GM18861 (cell line): ENCODE results near the gene APBA2.
"Not testable (repeated sequence)": the region's sequence is repeated elsewhere in the genome, so short reads cannot be mapped to it uniquely, and the experiment has no call there.

Source experiments
- ATAC-seq: cut with Tn5 transposase; IDR thresholded peaks from one replicate; pipeline ENCODE4 v1.9.1; 2021; ENCODE audit not compliant: unreplicated experiment

Gene APBA2

DNA sequence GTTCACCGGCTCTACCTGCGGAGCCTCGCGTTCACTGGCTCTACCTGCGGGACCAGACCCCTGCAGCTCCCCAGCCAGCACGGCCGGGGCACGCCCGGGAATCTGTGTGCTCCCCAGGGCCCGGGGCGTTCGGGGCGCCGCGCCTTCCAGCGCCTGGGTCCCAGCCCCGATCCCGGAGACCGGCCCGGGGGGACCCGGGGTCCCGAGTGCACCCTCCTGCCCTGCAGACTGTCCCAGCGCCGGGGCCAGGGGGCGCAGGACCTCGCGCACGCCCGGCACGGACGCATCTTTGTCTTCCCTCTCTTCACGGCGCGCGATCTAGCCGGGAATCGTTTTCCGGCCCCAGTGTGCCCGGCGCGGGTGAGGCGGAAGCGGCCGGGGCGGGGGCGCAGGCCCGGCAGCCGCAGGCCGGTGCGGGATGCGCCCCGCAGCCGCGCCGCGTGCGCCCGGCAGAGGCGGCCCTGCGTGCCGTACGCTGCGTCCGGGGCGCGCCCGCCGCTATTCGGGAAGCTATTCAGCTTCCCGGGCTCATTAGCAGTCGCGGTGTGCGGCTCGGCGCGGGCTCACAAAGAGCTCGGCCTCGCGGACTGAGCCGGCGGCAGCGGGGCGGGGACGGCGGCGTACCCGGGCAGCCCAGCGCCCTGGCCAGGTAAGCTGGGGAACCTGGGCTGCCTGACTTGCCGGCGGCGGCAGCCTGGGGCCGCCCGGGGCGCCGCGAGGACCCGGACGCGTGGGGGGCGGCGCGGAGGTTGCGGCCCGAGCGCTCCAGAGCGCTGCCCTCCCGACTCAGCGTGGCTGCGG is at the start of gene APBA2:
Gene APBA2 (plus strand): TSS at position 345 of the 801 bp plus-strand sequence. CDS start 167,911 bp downstream, outside the sequence.
- no peak for ATAC-seq

- not testable (repeated sequence) for ATAC-seq
Measured at GRCh38 chr15:28840285-28840684, 45.5 kb upstream of the APBA2 start.

DNA sequence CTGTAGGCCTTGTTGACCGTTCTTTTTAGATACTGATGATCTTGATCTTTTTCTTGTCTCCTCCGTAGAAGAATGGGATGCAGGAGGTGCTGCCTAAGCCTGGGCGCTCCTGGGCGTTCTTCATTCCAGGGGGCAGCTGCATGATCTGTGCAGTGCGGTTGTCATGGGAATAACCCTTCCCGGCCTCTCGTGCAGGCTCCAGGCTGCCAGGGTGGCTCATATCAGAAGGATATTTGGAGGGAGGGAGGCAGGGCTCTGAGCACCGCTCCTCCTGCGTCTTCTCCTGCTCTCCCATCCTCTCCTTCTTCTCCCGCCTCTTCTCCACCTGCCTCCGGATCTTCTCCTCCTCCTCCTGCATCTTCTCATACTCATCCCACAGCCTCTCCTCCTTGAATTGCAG is 43.6 kb upstream of the APBA2 start:
- not testable (repeated sequence) for ATAC-seq

- ATAC-seq: not testable (repeated sequence)
Measured at GRCh38 chr15:28843520-28843919, 42.3 kb upstream of the APBA2 start.

GRCh38 chr15:28844147-28844546 is 41.6 kb upstream of the APBA2 start:
- not testable (repeated sequence) for ATAC-seq

GRCh38 chr15:28847247-28847646 is 38.5 kb upstream of the APBA2 start:
- ATAC-seq: not testable (repeated sequence)

GRCh38 chr15:28847959-28848358 is 37.8 kb upstream of the APBA2 start:
- not testable (repeated sequence) for ATAC-seq

- ATAC-seq: not testable (repeated sequence)
Measured at GRCh38 chr15:28848521-28848920, 37.3 kb upstream of the APBA2 start, which contains the start of gene GOLGA6L7. TSS of gene GOLGA6L7 (minus strand) at chr15:28848644. CDS start at chr15:28848549, 95 bp downstream.

GRCh38 chr15:28849271-28849670 is 36.5 kb upstream of the APBA2 start:
- ATAC-seq: not testable (repeated sequence)

GRCh38 chr15:28849766-28850165 is 36.0 kb upstream of the APBA2 start:
- not testable (repeated sequence) for ATAC-seq

- not testable (repeated sequence) for ATAC-seq
Measured at GRCh38 chr15:28853654-28854053, 32.1 kb upstream of the APBA2 start.

DNA sequence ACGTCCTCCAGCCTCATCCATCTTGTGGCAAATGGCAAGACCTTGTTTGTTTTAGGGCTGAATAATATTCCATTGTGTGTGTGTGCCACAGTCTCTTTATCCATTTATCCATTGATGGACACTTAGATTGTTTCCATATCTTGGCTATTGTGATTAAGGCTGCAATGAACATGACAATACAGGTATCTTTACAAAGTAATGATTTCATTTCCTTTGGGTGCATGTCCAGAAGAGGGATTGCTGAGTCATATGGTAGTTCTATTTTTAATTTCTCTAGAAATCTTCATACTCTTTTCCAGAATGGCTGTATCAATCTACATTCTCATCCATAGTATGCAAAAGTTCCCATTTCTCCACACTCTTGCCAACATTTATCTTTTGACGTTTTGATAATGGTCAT is 31.2 kb upstream of the APBA2 start:
- not testable (repeated sequence) for ATAC-seq

DNA sequence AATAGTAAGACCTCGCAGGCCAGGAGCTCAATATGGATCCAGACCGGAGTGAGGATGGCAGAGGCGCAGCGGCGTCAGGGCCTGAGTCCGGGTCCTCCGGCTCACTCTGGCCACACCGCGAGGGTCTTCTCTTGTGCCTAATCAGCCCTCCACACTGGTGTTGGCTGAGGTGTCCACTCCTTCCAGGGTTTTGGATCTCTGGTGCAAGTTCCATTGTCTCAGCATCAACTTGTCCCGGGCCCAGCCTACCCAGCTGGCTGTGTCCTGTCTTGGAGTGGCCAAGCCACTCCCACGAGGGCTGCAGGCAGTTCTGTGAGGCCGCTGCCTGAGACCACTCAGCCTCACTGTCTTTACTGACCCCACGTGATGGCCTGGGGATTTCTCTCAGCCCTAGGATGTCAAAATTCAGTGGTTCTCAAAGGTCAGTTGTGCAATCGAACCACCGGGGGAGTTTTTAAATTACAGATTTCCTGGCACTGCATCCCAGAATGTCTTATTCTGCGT is 24.7 kb upstream of the APBA2 start:
- ATAC-seq: no peak

GRCh38 chr15:28861589-28862293 is 24.0 kb upstream of the APBA2 start:
- ATAC-seq: not testable (repeated sequence)

DNA sequence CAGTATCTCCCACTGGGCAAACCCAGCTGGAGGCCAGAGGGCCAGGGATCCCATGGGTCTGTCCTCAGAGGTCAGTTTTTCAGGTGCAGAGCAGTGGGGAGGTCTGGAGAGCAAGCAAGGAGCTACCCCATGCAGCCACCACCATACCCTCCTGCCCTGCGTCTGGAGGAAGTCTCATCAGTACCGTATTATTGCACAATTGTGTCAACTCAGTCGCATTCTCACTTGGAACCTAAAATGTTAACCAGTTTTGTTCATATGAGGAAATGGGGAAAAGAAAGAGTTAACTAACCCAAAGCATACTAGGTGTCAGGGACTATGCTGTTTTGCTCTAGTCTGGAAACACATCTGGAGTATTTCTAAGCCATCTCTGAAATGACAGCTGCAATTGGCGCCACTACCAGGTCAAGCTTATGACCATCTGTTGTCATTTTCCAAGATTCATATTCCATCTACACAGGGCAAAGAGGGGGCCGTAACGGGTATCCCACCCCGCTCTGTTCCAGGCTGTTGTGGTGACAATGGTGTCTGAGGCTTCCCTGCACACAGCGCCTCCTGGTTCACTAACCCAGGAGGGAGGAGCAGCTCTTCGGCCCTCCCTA is 16.9 kb upstream of the APBA2 start:
- ATAC-seq: no peak

DNA sequence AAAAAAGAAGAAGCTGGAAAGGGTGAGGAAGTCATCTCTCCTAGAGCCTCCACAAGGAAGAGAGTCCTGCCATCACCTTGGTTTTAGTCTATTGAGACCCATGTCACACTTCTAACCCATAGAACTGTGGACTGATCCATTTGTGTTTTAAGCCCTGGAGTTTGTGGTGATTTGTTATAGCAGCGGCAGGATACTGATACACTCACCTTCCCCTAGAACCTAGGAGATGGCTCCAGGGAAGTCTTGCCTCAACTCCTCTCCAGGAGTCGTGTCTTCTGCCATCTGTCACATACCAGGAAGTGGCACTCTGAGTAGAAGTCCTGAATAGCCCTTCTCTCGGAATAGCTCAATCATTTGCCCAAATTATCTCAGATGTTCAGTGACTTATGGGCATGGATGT is 14.6 kb upstream of the APBA2 start:
- ATAC-seq: no peak

DNA sequence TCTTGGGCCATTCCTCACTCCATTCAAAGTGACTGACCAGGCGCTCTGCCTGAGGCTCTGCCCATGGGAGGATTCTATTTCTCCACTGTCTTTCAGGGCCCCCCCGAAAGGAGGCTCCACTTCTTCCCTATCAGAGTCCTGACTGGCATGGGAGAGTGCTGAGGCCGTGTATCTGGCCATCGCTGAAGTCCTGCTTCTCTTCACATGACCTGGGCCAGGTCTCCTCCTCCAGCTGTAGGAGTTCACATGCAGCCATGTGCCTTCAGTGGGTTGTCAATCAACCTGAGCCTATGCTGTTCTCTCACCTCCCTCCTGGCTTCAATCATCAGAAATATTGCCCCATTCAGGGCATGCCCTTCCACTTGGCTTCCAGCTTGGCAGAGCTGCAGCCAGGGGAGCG is 12.8 kb upstream of the APBA2 start:
- ATAC-seq: no peak

DNA sequence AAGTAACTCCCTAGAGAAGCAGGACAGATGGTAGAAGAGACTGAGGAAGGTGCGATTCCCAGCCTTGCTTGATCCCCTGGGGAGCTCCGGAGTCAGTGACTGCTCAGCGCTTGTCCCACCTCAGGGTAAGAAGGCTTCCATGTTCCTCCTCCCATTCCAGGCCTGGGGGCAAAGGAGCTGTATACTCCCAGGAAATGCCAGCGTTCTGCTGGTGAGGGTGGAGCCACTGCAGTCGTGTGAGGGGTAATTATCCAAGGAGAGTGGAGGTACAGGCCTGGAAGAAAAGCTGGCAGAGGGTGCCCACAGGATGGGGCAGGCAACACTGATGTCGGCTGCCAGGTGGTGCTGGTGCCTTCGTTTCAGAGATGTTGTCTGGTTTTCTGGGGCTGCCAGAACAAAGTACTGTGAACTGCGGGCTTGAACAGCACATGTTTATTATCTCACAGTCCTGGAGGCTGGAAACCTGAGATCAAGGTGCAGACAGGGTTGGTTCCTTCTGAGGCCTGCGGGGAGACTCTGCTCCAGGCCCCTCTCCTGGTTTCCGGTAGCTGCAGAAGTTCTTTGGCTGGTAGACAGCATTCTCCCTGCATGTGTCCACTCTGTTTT is 12.1 kb upstream of the APBA2 start:
- ATAC-seq: no peak

DNA sequence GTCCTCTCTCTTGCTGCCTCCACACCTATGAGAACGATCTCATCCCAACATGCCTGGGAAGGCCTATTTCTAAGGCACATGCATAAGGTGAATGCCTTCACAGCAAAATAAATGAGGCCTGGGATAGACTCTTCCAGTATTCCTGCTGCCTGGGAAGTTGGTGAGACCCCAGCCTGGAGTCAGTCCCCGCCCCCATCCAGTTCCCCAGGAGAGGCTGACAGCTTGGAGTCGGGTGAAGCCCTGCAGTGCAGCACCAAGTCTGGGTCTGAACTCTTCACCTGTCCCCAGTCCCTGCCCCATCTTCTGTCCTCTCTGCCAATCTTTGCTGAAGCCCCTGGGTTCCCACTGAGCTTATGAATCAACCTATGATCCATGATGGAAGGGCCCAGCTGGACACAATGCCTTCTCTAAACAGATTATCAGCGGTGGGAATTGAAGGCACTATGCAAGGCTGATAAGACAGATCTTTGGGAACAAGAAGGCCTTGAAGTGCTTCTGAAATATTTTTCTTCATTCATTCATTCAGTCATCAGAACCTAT is 10.2 kb upstream of the APBA2 start:
- no peak for ATAC-seq

GRCh38 chr15:28876131-28876844 is 9.5 kb upstream of the APBA2 start:
- ATAC-seq: no peak
